CD4-positive, alpha-beta T cell treated with Interleukin-2 at 100 ng/mL for 4 hours (primary cell): ENCODE measurements around the gene MISP.

ENCODE experiments used
- DNase-seq: peaks from one replicate; pipeline ENCODE4 v3.0.0-alpha.2; 2020; ENCODE audit warnings: low spot score

MISP gene

DNA sequence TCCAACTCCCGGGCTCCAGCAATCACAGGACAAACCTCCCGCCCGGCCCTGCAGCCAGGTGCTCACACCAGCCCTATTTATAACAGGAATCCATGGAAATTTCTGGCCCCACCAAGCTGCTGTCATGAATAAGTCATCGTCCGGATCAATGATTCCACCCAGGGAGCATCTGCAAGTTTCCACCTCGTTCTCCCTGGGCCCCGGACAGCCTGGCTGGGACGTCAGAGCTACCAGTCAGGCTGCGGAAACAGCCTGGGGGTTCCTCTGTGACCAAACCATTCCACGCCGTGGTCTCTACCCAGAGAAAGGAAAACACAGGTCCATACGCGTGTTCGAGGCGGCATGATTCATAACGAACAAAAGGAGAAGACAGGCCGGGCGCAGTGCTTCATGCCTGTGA, 25.6 kb downstream of the MISP start:
- no peak for DNase-seq

DNA sequence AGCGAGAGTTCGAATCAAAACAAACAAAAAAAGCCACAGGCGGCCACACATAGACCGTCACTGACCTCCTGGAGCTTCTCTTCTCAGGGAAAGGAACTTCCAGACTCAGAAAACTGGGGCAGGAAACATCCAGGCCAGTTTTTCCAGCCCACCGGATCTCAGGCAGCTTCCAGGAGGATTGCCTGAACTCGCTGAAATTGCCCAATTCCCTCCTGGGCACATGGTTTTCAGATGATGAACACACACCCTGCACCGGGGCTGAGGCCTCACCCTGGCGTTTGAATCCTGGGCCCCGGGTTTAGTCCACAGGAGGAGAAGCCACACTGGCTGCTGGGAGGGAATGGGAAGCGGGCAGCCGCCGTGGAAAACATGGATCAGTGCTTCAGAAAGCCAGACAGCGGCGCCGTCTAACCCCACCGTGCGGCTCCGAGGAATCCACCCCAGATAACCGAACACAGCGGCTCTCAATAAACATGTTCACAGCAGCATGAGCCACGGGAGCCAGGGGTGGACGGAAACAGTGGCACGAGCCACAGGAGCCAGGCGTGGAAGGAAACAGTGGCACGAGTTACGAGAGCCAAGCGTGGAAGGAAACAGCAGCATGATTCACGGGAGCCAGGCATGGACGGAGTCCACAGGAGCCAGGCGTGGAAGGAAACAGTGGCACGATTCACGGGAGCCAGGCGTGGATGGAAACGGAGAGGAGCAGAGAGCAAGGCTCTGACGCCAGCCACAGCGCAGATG, 28.2 kb downstream of the MISP start:
- DNase-seq: no peak

DNA sequence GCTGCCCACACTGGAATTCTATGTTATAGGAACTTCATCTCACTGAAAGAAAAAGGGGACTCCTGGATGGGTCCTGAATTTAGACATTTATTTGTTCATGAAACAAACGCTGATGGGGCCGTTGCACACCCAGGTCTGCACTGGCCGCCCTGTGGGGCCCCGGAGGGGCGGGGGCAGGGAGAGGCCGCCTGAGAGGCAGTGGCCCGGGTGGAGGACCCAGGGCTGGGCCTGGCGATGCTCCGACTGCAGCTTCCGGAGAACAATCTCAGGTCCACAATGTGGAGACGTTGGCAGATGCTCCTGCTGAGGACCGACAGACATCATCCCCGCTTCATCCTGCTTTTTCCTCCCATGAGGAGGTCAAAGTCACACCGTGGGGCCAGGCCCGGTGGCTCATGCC, 30.0 kb downstream of the MISP start:
- DNase-seq: no peak

DNA sequence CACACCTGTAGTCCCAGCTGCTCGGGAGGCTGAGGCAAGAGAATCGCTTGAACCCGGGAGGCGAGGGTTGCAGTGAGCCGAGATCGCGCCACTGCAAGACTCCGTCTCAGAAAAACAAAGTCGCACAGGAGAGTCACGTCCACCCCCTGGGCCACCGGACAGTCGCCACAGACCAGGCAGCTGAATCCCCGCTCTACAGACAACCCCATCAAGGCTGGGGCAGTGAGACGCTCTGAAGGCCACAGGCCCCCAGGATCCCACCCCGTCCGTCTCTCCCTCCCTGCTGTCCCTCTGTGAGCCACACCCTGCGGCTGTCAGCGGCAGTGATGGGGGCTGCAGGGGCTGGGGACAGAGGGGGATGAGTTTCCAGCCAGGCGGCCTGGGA, 30.9 kb downstream of the MISP start:
- no peak for DNase-seq

DNA sequence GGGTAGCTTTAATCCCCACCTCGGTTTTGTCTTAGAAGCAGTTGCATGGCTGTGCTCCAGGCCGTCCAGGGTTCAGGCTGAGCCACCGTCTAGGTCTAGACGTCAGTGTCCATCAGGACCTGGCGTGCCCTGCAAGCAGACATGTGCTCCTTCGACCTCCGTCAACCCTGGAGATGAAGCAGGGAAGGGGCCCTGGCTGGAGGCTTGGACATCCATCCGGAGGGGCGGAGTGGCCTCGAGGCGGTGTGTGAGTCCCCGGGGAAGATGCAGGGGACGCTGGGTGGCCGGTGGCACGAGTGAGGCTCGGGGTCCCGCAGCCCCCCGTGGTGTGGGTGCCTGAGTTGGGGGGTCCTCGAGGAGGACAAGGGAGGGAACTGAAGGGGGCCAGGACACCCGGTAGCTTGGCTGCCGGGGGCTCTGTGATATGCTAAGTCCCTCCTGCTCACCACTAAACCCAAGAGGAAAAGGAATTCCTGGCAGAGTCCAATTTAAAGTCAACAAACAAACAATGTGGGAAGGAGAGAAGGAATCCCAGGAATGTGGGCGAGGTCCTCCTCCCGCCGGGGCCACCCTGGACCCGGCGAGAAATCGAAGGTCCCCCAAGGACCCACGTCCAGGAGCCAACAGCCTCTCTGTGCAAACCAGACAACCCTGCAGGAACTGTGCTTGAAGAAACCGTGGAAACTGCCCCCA, 31.4 kb downstream of the MISP start:
- no peak for DNase-seq

DNA sequence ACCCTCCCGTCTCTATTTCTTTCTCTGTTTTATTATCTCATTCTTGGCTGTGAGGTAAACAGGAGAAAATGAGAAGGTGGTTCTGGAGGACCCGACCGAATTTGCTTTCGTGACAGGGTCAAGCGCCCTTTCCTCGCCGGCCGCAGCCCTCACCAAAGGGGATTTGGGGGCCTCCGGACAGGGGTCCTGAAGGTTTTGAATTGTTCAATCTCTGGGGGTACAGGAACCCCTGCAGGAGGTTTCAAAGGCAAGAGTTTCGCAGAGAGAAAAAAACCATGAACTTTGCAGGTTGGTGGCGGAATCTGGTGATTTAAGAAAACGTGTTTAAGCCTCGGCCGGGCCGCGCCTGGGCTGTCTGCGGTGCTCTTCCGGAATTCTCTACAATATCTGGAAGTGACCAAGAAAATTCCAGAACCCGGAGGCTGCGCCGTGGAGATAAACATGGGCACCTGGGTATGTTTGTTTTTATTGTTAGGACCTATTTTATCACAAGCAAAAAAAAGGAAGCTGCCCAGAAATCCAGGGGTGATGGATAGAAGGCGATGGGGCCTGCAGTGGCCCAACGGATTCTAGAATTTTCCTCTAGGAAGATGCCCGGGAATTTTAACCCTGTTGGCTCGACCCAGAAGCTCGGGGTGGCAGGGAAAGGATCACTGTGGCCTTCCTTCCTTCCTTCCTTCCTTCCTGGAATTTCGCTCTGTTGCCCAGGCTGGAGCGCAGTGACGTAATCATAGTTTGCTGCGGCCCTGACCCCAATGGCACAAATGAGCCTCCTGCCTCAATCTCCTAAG, 32.2 kb downstream of the MISP start:
- DNase-seq: no peak

DNA sequence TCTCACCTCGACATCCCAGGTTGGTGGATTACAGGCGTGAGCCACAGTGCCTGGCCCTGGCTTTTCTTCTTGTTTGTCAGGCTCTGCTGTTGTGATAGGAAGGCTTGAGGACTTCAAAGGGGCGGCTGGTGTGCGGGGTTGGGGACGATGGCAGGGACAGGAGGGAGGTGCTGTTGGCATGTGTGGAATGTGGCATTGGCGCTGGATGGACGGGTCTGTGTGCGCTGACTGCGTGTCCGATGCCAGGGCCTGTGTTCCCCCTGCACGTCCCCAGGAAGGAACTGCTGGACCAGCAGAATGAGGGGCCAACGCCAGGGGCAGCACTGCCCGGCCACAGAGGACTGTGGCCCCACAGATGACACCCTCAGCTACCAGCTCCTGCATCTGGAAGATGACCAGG, 33.6 kb downstream of the MISP start:
- no peak for DNase-seq

DNA sequence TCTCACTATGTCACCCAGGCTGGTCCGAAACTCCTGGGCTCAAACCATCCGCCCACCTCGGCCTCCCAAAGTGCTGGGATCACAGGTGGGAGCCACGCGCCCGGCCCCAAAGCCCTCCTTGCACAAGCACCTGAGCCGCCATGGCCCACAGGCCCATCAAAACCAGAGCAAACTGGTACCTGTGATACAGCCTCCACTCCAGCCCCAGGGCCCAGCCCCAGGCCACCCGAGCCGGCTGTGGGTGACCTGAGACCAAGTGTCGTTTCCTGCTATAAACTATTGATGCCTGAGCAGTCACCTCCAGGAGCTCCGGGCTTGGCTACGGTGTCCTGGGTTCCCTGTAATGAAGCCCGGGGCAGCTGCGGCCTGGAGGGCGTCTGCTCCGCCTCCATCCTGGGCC, 36.6 kb downstream of the MISP start:
- no peak for DNase-seq

DNA sequence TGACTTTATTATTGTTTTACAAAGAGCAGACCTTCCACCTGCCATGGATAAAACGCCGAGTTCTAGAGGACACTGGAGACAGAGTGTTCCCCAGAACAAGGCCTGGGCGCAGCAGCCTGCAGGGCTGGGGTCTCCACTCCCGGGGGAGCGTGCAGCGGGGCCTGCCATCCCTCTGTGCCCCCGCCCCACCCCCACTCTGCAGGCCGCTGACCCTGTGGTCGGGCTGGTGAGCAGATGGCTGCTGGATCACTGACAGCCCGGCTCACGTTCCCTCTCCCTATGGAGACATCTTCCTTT, 37.7 kb downstream of the MISP start:
- no peak for DNase-seq

DNA sequence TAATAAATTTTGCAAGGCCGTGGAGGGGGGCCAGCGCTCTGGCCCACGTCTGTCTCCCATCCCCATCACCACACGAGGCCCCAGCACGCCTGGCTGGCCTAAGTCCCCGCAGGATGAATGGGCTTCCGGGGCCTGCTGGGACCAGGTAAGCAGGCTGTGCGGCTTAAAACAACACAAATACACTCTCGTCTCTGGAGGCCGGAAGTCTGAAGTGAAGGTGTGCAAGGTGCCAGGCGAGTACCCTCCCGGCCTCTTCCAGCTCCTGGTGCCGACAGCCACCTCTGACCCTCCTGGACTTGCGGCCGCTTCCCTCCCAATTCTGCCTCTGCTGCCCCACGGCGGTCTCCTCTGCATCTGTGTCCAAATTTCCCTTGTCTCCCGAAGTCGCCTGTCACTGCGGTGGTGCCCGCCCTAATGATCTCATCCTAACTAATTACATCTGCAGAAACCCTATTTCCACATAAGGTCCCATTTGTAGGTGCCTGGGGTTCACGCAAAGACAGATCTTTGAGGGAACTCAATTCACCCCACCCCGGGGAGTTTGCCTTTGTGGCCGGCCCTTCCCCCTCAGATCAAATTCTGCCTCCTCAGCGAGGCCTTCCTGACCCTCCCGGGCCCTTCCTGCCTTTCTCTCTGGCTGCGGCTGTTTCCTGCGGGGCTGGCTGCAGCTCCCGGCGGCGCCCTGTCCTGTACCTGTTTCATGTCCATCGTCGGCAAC, 38.2 kb downstream of the MISP start:
- no peak for DNase-seq

DNA sequence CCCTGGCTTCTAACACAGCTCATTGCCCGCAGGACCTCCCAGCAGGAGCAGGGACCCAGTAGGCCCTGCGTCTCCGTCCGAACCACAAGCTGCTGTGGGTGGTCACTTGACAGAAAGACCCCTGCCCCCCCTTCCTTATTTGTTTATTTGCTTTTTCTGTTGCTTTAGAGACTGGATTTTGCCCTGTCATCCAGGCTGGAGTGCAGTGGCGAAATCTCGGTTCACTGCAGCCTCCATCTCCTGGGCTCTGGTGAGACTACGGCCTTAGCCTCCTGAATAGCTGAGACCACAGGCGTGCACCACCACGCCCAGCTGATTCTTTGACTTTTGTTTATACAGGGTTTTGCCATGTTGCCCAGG, 38.8 kb downstream of the MISP start:
- no peak for DNase-seq

DNA sequence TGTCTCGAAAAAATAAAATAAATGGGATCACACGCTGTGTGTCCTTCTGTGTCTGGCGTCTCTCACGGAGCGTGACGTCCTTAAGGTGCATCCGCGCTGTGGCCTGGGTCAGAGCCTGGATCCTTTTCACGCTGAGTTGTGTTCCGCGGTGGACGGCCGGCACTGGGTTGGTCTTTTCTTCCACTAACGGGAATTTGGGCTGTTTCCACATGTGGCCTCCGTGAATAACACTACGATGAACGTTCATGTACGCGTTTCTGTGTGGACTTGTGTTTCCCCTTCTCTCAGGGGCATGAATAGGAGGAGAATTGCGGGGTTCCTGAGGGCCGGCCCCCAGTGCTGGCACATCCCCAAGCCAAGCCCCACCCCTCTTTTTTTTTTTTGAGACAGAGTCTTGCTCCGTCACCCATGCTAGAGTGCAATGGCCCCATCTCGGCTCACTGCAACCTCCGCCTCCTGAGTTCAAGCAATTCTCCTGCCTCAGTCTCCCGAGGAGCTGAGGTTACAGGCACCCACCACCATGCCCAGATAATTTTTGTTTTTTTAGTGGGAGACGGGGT, 40.2 kb downstream of the MISP start:
- DNase-seq: no peak

DNA sequence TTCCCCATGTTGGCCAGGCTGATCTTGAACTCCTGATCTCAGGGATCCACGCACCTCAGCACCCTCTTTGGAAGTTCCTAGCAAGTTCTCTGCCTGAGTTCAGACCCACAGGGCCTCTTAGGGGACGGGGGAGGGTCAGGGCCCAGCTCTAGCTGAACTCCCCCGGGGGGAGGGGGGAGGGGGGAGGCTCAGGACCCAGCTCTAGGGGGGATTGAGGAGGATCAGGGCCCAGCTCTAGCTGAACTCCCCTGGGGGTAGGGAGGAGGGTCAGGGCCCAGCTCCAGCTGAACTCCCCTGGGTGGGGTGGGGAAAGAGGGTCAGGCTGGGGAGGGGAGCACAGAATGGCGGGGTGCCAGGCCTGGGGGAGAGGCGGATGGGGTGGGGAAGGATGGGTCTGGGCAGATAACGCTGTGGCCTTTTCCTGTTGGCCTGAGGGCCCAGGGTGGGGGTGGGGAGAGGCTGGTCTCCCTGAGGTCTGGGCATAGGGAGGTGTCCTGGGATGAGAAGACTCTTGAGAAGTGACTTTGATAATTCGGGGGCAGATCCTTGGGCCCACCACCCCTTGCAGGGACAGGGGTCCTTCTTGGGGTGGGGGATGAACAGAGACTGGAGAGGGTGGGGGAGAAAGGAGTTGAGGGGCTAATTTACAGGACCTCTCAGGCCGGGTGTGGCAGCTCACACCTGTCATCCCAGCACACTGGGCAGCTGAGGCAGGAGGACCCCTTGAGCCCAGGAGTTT, 40.8 kb downstream of the MISP start:
- no peak for DNase-seq

DNA sequence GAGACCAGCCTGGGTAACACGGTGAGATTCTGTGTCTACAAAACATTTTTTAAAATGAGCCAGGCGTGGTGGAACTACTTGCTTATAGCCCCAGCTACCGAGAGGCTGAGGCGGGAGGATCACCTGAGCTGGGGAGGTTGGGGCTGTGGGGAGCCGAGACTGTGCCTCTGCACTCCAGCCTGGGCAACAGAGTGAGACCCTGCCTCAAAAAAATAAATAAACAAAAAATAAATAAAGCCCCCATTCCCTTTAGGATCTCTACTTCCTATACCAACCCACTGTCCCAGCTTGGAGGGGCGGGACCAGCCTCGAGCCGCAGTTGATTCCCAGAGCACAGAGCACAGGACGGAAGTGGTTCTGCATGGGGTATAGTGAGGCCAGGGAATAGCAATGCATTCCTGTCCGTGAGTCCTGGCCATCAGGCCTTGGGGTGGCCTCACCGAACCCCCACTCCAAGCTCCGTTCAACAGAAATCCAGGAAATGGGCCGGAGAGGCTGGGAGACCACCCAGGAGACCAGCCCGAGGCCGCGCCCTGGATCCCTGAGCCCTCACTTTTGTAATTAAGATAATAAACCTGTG, 41.5 kb downstream of the MISP start:
- DNase-seq: no peak

DNA sequence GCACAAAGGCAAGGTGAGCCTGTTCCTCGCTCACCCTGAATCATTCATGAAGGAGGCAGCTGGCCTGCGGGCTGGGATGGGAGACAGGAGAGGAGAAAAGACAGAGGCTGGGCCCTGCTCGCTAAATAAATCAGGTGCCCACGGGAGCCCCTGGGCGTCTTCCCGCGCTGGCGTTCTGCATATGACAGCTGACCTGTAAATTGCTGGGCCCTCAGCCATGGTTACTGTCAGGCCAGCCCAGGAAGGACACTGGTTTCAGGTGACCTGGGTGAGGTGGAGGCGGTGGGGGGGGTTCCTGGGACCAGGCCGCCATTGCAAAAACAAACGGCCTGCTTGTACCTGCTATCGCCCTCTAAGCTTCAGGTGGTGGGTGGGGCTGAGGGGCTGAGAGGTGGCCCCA, 42.9 kb downstream of the MISP start:
- no peak for DNase-seq

DNA sequence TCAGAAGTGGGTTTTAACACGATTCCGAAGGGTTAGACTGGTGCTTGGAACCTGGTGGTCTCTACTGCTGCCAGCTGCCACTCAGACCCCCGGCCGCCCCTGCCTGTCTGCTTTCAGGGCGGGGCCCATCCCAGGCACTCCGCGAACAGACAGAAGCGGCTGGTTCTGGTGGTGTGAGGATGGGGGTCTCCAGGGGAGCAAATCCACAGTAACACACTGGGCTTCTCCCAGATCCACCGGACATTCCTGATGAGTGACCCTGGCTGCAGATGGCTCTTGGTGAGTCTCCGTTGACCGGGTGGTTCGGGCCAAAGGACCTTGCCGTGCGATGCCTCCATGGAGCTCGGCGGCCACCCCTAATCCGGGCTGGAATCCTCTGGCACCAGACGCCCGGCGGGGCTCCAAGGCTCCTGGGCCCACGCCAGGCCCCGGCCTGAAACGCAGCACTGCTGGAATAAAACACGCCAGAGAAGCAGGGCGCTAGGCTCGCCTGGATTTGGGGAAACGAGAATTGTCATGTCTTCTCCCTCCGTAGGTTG, 44.2 kb downstream of the MISP start:
- no peak for DNase-seq

DNA sequence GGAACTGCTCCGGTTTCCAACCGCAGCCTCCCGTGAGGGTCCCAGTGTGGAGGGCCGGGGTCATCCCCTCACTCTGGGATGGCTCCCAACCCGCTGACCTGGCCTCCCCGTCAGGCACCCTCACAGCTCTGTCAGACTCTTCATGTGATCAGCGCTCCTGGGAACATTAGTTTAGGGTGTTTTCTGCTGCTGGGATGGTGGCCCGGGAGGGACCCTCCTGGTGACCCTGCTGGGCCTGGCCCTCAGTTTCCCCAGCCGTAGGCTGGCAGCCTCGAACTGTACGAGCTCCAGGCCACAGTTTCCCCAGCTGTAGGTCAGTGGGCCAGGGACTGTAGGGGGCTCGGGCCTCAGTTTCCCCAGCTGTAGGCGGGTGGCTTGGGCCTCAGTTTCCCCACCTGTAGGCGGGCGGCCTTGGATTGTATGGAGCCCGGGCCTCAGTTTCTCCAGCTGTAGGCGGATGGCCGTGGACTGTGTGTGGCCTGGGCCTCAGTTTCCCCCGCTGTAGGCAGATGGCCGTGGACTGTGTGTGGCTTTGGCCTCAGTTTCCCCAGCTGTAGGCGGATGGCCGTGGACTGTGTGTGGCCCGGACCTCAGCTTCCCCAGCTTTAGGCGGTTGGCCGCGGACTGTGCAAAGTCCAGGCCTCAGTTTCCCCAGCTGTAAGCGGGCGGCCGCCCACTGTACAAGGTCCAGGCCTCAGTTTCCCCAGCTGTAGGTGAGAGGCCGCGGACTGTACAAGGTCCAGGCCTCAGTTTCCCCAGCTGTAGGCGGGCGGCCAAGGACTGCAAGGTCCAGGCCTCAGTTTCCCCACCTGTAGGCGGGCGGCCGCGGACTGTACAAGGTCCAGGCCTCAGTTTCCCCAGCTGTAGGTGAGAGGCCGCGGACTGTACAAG, 45.0 kb downstream of the MISP start:
- no peak for DNase-seq

DNA sequence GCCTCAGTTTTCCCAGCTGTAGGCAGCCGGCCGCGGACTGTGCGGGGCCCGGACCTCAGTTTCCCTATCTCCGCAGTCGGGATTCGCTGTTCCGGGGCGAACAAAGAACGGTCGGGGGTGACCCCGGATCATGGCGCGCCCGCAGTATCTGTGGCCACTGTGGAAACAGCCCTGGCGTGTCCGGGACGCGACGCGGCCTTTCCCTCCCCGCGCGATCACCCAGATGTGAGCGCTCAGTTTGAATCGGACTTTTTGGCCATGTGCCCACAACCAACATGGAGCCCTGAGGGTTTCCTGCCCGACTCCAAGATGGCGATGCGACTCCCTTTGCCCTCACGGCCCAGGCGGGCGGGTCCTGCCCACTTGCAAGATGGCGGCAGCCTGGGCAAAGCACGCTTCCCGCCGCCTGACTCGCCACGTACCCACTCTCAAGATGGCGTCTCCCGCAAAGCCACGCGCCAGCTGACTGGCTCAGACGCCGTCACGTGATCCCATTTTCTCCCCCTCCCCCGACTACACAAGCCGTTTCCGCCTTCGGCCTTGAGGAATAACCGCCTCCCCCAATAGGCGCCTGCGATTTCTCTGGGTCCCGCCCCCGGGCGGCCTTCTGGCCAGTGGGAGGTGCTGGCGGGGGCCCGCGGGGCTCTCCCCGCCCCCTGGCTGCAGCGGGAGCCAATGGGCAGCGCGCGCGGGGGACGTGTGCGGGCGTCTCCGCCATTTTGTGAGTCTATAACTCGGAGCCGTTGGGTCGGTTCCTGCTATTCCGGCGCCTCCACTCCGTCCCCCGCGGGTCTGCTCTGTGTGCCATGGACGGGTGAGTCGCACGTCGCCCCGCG, 46.0 kb downstream of the MISP start, which contains the start of gene PTBP1:
Gene PTBP1, plus strand, starts transcription at position 761 of the 836 bp plus-strand sequence. Its CDS starts 46 bp downstream, at position 807.
- peak; percentile 100 for DNase-seq
